AG08396 (cell line): ENCODE measurements around the gene PARP6.
"Not testable (repeated sequence)": the region's sequence is repeated elsewhere in the genome, so short reads cannot be mapped to it uniquely, and the experiment has no call there.

Experiments
- DNase-seq: peaks from one replicate; pipeline ENCODE4 v3.0.0; 2012; ENCODE audit warnings: low spot score, mixed read lengths

Gene PARP6

GRCh38 chr15:72278737-72279136 lies 6.4 kb upstream of the PARP6 start:
- DNase-seq = no peak

GRCh38 chr15:72276326-72276700 lies 4.0 kb upstream of the PARP6 start:
- DNase-seq = no peak

- DNase-seq = not testable (repeated sequence)
Measured at GRCh38 chr15:72275635-72276325, 3.4 kb upstream of the PARP6 start.

- DNase-seq = no peak
Measured at GRCh38 chr15:72272997-72273352, 621 bp upstream of the PARP6 start.

- peak; percentile 46 for DNase-seq
Measured at GRCh38 chr15:72271895-72272212, 500 bp downstream of the PARP6 start.

- DNase-seq = no peak
Measured at GRCh38 chr15:72271221-72271620, 1.1 kb downstream of the PARP6 start.

- no peak for DNase-seq
Measured at GRCh38 chr15:72269739-72270138, 2.6 kb downstream of the PARP6 start.

- no peak for DNase-seq
Measured at GRCh38 chr15:72265031-72265430, 7.3 kb downstream of the PARP6 start.

GRCh38 chr15:72252663-72253299 lies 19.6 kb downstream of the PARP6 start:
- DNase-seq = no peak

- DNase-seq = no peak
Measured at GRCh38 chr15:72249142-72249810, 23.1 kb downstream of the PARP6 start.

GRCh38 chr15:72248514-72248913 lies 23.8 kb downstream of the PARP6 start:
- no peak for DNase-seq

GRCh38 chr15:72242775-72243370 lies 29.5 kb downstream of the PARP6 start:
- DNase-seq = no peak

GRCh38 chr15:72239652-72240051 lies 32.7 kb downstream of the PARP6 start:
- no peak for DNase-seq

- no peak for DNase-seq
Measured at GRCh38 chr15:72238586-72238985, 33.8 kb downstream of the PARP6 start.

GRCh38 chr15:72237853-72238224 lies 34.5 kb downstream of the PARP6 start:
- peak; percentile 9 for DNase-seq

GRCh38 chr15:72237029-72237852 lies 35.1 kb downstream of the PARP6 start:
- DNase-seq = peak; percentile 92

- DNase-seq = no peak
Measured at GRCh38 chr15:72236381-72237003, 35.9 kb downstream of the PARP6 start.

- no peak for DNase-seq
Measured at GRCh38 chr15:72235298-72235697, 37.1 kb downstream of the PARP6 start.

GRCh38 chr15:72233769-72234168 lies 38.6 kb downstream of the PARP6 start:
- DNase-seq = no peak

GRCh38 chr15:72231833-72232478 lies 40.4 kb downstream of the PARP6 start:
- peak; percentile 80 for DNase-seq

- DNase-seq = peak; percentile 94
Measured at GRCh38 chr15:72231066-72231832, 41.1 kb downstream of the PARP6 start, which contains the start of gene PKM. Gene PKM, minus strand, starts transcription at chr15:72231190. Its CDS starts 12,093 bp downstream, at chr15:72219097.
